Neuronal stem cell (in vitro differentiated cells): ENCODE measurements around the gene ARHGAP35.
"Not testable (repeated sequence)": the region's sequence is repeated elsewhere in the genome, so short reads cannot be mapped to it uniquely, and the experiment has no call there.

ENCODE experiments used
- DNase-seq: peaks from one replicate; pipeline ENCODE4 v3.0.0-alpha.2; 2013; ENCODE audit warnings: low spot score
- H2AFZ ChIP-seq: one replicate; pipeline ENCODE4 v1.6.1; 2013; ENCODE audit warnings: mild to moderate bottlenecking, low read length, inconsistent platforms
- H2AK5ac ChIP-seq: 2 replicates; pipeline ENCODE4 v1.6.1; 2013; ENCODE audit warnings: low read depth, mild to moderate bottlenecking, inconsistent platforms, low read length, moderate library complexity, mixed read lengths
- H2BK120ac ChIP-seq: 2 replicates; pipeline ENCODE4 v1.6.1; 2013; ENCODE audit warnings: low read depth, mild to moderate bottlenecking, inconsistent platforms, low read length, moderate library complexity, mixed read lengths
- H2BK12ac ChIP-seq: one replicate; pipeline ENCODE4 v1.6.1; 2013; ENCODE audit warnings: low read length, inconsistent platforms
- H2BK15ac ChIP-seq: 2 replicates; pipeline ENCODE4 v1.6.1; 2013; ENCODE audit warnings: mild to moderate bottlenecking, low read length, inconsistent platforms, mixed read lengths
- H2BK5ac ChIP-seq: one replicate; pipeline ENCODE4 v1.6.1; 2013; ENCODE audit warnings: inconsistent platforms, mild to moderate bottlenecking, low read length, moderate library complexity
- H3K14ac ChIP-seq: one replicate; pipeline ENCODE4 v1.6.1; 2013; ENCODE audit warnings: low read length, inconsistent platforms
- H3K18ac ChIP-seq: 2 replicates; pipeline ENCODE4 v1.6.1; 2013; ENCODE audit warnings: low read length, inconsistent platforms
- H3K23ac ChIP-seq: 2 replicates; pipeline ENCODE4 v1.6.1; 2013; ENCODE audit warnings: low read depth, mild to moderate bottlenecking, mixed read lengths, low read length, inconsistent platforms; ENCODE audit not compliant: poor library complexity
- H3K27ac ChIP-seq: replicated peaks from 3 replicates; pipeline ENCODE4 v1.5.1; 2013; ENCODE audit warnings: low read length, inconsistent platforms
- H3K27me3 ChIP-seq, 3 experiments: 2 replicates each; pipeline ENCODE4 v1.6.1; 2013; ENCODE audit warnings: low read length in 3 of 3, mild to moderate bottlenecking in 2 of 3, inconsistent platforms in 1 of 3, low read depth in 1 of 3, mixed read lengths in 1 of 3, moderate library complexity in 1 of 3; ENCODE audit not compliant: control insufficient read depth in 3 of 3, insufficient read depth in 3 of 3
- H3K36me3 ChIP-seq, 2 donors: replicated peaks in 1 of 2; 2 replicates each; pipeline ENCODE4 v1.6.1; 2013; ENCODE audit warnings: low read length in 2 of 2; ENCODE audit not compliant: control insufficient read depth in 2 of 2, insufficient read depth in 2 of 2
- H3K4ac ChIP-seq: 2 replicates; pipeline ENCODE4 v1.6.1; 2013; ENCODE audit warnings: inconsistent platforms, mild to moderate bottlenecking, low read length, moderate library complexity
- H3K4me1 ChIP-seq, 2 donors: 1 replicate in 1 of 2; 2 replicates in 1 of 2; pipeline ENCODE4 v1.6.1; 2013; ENCODE audit warnings: low read length in 2 of 2, low read depth in 1 of 2; ENCODE audit not compliant: control insufficient read depth in 2 of 2, insufficient read depth in 1 of 2
- H3K4me2 ChIP-seq: one replicate; pipeline ENCODE4 v1.6.1; 2013; ENCODE audit warnings: mild to moderate bottlenecking, low read length, inconsistent platforms; ENCODE audit not compliant: insufficient read depth, poor library complexity, severe bottlenecking
- H3K4me3 ChIP-seq, 2 donors: 2 replicates each; pipeline ENCODE4 v1.5.1; 2013; ENCODE audit warnings: low read length in 2 of 2, mild to moderate bottlenecking in 2 of 2, inconsistent platforms in 1 of 2, moderate library complexity in 1 of 2
- H3K79me1 ChIP-seq: one replicate; pipeline ENCODE4 v1.6.1; 2013; ENCODE audit warnings: low read depth, mild to moderate bottlenecking, inconsistent platforms, low read length, moderate library complexity
- H3K9ac ChIP-seq: one replicate; pipeline ENCODE4 v1.6.1; 2013; ENCODE audit warnings: mild to moderate bottlenecking, low read depth, low read length, inconsistent platforms; ENCODE audit not compliant: poor library complexity
- H3K9me3 ChIP-seq, 2 donors: replicated peaks in 1 of 2; 2 replicates each; pipeline versions ENCODE3 to v1.6.1; 2013; ENCODE audit warnings: low read length in 2 of 2, mild to moderate bottlenecking in 2 of 2, inconsistent platforms in 1 of 2, low read depth in 1 of 2, mixed read lengths in 1 of 2, moderate library complexity in 1 of 2; ENCODE audit not compliant: control insufficient read depth in 2 of 2, insufficient read depth in 1 of 2
- H4K8ac ChIP-seq: one replicate; pipeline ENCODE4 v1.6.1; 2013; ENCODE audit warnings: low read depth, mild to moderate bottlenecking, inconsistent platforms, low read length, moderate library complexity
- H4K91ac ChIP-seq: one replicate; pipeline ENCODE4 v1.6.1; 2013; ENCODE audit warnings: low read length, low read depth, mild to moderate bottlenecking, inconsistent platforms; ENCODE audit not compliant: poor library complexity
- WGBS, 2 donors: extraction: QIAGEN DNeasy Blood & Tissue Kit; methylation state at CpG; one replicate each; pipeline ENCODE4 v1.1.7; 2013; ENCODE audit warnings: missing lambda C conversion rate in 2 of 2, mixed read lengths in 1 of 2; ENCODE audit not compliant: insufficient read length in 2 of 2, insufficient replicate concordance in 1 of 2; ENCODE audit errors: extremely low coverage in 2 of 2; 5-methylcytosine and 5-hydroxymethylcytosine counted together

Gene ARHGAP35

DNA sequence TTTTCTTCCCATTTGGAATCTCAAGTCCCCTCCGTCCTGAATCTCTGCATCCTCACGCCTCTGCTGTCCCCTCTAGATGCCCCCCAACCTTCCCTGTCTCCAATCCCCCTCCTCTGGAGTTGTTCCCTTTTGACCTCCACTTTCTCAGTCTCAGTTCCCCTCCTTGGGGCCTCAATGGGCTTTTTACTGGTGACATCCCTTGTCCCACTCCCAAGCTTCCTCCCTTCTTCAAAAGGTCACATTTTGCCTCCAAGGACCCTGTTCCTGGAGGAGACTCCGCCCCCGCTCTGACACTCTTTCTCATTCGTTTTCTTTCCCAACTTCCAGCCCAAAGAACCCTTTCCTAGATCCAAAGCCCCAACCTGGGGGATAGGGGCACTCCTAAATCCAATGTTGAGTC, 11.2 kb upstream of the ARHGAP35 start:
- Histone ChIP-seq H3K79me1 (no peaks in the 10 kb centered on the region), H3K27me3 (no peaks in the 10 kb centered on the region), H3K27ac (peak overlapping the region; percentile 89), H3K23ac (no peak overlapping the region), H3K4me3 (peak overlapping the region; percentile 64 to 94), H3K9ac (no peak overlapping the region), H2BK120ac (no peak overlapping the region), H3K4ac (no peak overlapping the region), H3K14ac (no peak overlapping the region), H3K4me1 (peaks cover 6 to 7% of the 10 kb centered on the region in 2 donors), H2AK5ac (no peak overlapping the region), H2AFZ (peak overlapping the region; percentile 86), H2BK5ac (no peak overlapping the region), H4K91ac (no peak overlapping the region), H3K9me3 (no peaks in the 10 kb centered on the region), H4K8ac (no peak overlapping the region), H3K36me3 (peaks cover 5 to 31% of the 10 kb centered on the region in 2 donors), H3K4me2 (peak overlapping the region; percentile 81), H3K18ac (peak overlapping the region; percentile 6), H2BK15ac (no peak overlapping the region), H2BK12ac (no peak overlapping the region)
- no CpG with 5 or more reads among the region's 5 CpGs for WGBS, 2 donors
- no peak for DNase-seq

- peak within 1 kb of the TSS; percentile 96 for H3K9ac ChIP-seq
- peak within 1 kb of the TSS; percentile 82 for H2BK5ac ChIP-seq
- H3K27ac ChIP-seq, result peak within 1 kb of the TSS; percentile 89
- H2AK5ac ChIP-seq, result no peak within 1 kb of the TSS
- peak within 1 kb of the TSS; percentile 90 for H3K4ac ChIP-seq
- peaks cover 6 to 7% of the 10 kb centered on the region in 2 donors for H3K4me1 ChIP-seq
- peak within 1 kb of the TSS; percentile 97 for H3K18ac ChIP-seq
- no peak within 1 kb of the TSS for H2BK15ac ChIP-seq
- H4K91ac ChIP-seq, result no peak within 1 kb of the TSS
- peak; percentile 98 for DNase-seq
- H3K4me3 ChIP-seq, result peak within 1 kb of the TSS; percentile 64 to 94
- H3K79me1 ChIP-seq, result no peaks in the 10 kb centered on the region
- H3K27me3 ChIP-seq, result no peaks in the 10 kb centered on the region
- peak within 1 kb of the TSS; percentile 81 for H3K4me2 ChIP-seq
- peaks cover 3 to 23% of the 10 kb centered on the region in 2 donors for H3K36me3 ChIP-seq
- H3K23ac ChIP-seq, result peak within 1 kb of the TSS; percentile 94
- H2BK120ac ChIP-seq, result no peak within 1 kb of the TSS
- no peaks in the 10 kb centered on the region for H3K9me3 ChIP-seq
- WGBS, 2 donors, result no CpG with 5 or more reads among the region's 53 CpGs
- peak within 1 kb of the TSS; percentile 81 for H2BK12ac ChIP-seq
- H3K14ac ChIP-seq, result peak within 1 kb of the TSS; percentile 58
- H4K8ac ChIP-seq, result no peak within 1 kb of the TSS
- peak within 1 kb of the TSS; percentile 86 for H2AFZ ChIP-seq
Measured at GRCh38 chr19:46850228-46851203, 10.3 kb upstream of the ARHGAP35 start, which contains the start of gene AP2S1. Gene AP2S1 (minus strand): TSS chr19:46850846. CDS start chr19:46850766, 80 bp downstream.

- H2BK5ac ChIP-seq, result no peak overlapping the region
- H3K18ac ChIP-seq, result no peak overlapping the region
- no peak overlapping the region for H2AK5ac ChIP-seq
- no peak overlapping the region for H2BK120ac ChIP-seq
- H3K79me1 ChIP-seq, result peaks cover 2% of the 10 kb centered on the region
- H3K36me3 ChIP-seq, result peaks cover 0 to 4% of the 10 kb centered on the region in 2 donors
- peaks cover 7 to 14% of the 10 kb centered on the region in 2 donors for H3K4me1 ChIP-seq
- H3K23ac ChIP-seq, result no peak overlapping the region
- no CpG with 5 or more reads among the region's 1 CpG for WGBS, 2 donors
- no peak overlapping the region for H2AFZ ChIP-seq
- H3K27me3 ChIP-seq, result no peaks in the 10 kb centered on the region
- no peak overlapping the region for H4K91ac ChIP-seq
- H4K8ac ChIP-seq, result no peak overlapping the region
- peaks cover 0 to 4% of the 10 kb centered on the region in 2 donors for H3K9me3 ChIP-seq
- no peak overlapping the region for H3K9ac ChIP-seq
- no peak overlapping the region for H3K4ac ChIP-seq
- no peak overlapping the region for H3K4me2 ChIP-seq
- no peak overlapping the region for H3K14ac ChIP-seq
- H2BK15ac ChIP-seq, result no peak overlapping the region
- H3K4me3 ChIP-seq, result no peak overlapping the region
- no peak for DNase-seq
- H3K27ac ChIP-seq, result no peak overlapping the region
- H2BK12ac ChIP-seq, result no peak overlapping the region
Measured at GRCh38 chr19:46852830-46853229, 8.0 kb upstream of the ARHGAP35 start.

DNA sequence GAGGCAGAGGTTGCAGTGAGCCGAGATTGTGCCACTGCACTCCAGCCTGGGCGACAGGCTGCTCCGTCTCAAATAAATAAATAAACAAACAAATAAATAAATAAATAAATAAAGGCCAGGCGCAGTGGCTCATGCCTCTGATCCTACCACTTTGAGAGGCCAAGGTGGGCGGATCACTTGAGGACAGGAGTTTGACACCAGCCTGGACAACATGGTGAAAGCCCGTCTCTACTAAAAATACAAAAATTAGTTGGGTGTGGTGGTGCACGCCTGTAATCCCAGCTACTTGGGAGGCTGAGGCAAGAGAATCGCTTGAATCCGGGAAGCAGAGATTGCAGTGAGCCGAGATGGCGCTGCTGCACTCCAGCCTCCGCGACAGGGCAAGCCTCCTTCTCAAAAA, 6.1 kb upstream of the ARHGAP35 start:
- DNase-seq, H3K23ac ChIP-seq, H3K14ac ChIP-seq, H2AFZ ChIP-seq, H3K79me1 ChIP-seq, H4K91ac ChIP-seq, H3K9me3 ChIP-seq, H3K27me3 ChIP-seq, H2AK5ac ChIP-seq, H2BK5ac ChIP-seq, H2BK15ac ChIP-seq, H3K4ac ChIP-seq, H3K4me3 ChIP-seq, H3K4me2 ChIP-seq, H3K18ac ChIP-seq, H3K27ac ChIP-seq, H3K9ac ChIP-seq, H3K36me3 ChIP-seq, H4K8ac ChIP-seq, H2BK12ac ChIP-seq, H2BK120ac ChIP-seq, H3K4me1 ChIP-seq: not testable (repeated sequence)
- WGBS, 2 donors, result no CpG with 5 or more reads among the region's 13 CpGs
